Measurements from ENCODE around the gene DZIP1L.

Gene DZIP1L

GRCh38 chr3:138135833-138136194 lies 20.4 kb upstream of the DZIP1L start:
- Histone ChIP-seq H3K4me3 (no peak overlapping the region), H3K4me2 (no peak overlapping the region), H3K4me1 (no peaks in the 10 kb centered on the region), H3K36me3 (no peaks in the 10 kb centered on the region), H3K27ac (no peak overlapping the region), H3K9ac (no peak overlapping the region), H4K20me1 (no peaks in the 10 kb centered on the region), H3K9me3 (no peaks in the 10 kb centered on the region), H3K27me3 (no peaks in the 10 kb centered on the region)
- no peak for TF ChIP-seq Cebpa-rat (IDR thresholded peaks at IDR 0.05)

- TF ChIP-seq Cebpa-rat (IDR thresholded peaks at IDR 0.05) = no peak
- H4K20me1 ChIP-seq = no peaks in the 10 kb centered on the region
- no peaks in the 10 kb centered on the region for H3K9me3 ChIP-seq
- H3K27ac ChIP-seq = no peak overlapping the region
- H3K4me3 ChIP-seq = no peak overlapping the region
- no peaks in the 10 kb centered on the region for H3K4me1 ChIP-seq
- H3K27me3 ChIP-seq = no peaks in the 10 kb centered on the region
- no peaks in the 10 kb centered on the region for H3K36me3 ChIP-seq
- no peak overlapping the region for H3K4me2 ChIP-seq
- H3K9ac ChIP-seq = no peak overlapping the region
These were observed 19.9 kb upstream of the DZIP1L start for GRCh38 chr3:138135146-138135832.

- TF ChIP-seq Cebpa-rat (IDR thresholded peaks at IDR 0.05) = no peak
- peaks cover 11% of the 10 kb centered on the region for H3K4me1 ChIP-seq
- H3K36me3 ChIP-seq = no peaks in the 10 kb centered on the region
- H3K4me3 ChIP-seq = no peak within 1 kb of the TSS
- H3K9ac ChIP-seq = no peak within 1 kb of the TSS
- H3K27me3 ChIP-seq = no peaks in the 10 kb centered on the region
- H4K20me1 ChIP-seq = no peaks in the 10 kb centered on the region
- H3K4me2 ChIP-seq = no peak within 1 kb of the TSS
- H3K27ac ChIP-seq = no peak within 1 kb of the TSS
- no peaks in the 10 kb centered on the region for H3K9me3 ChIP-seq
These were observed 16.8 kb upstream of the DZIP1L start, which contains the start of gene A4GNT for GRCh38 chr3:138132239-138132638. Gene A4GNT (minus strand): TSS chr3:138132390. CDS start chr3:138131256, 1,134 bp downstream.

- no peaks in the 10 kb centered on the region; the same call in 1 of the 2 replicates for H3K27me3 ChIP-seq
- peaks cover 13% of the 10 kb centered on the region for H3K4me1 ChIP-seq
- H3K9me3 ChIP-seq = peaks cover 8% of the 10 kb centered on the region
- no peaks in the 10 kb centered on the region for H4K20me1 ChIP-seq
- H3K4me2 ChIP-seq = peak overlapping the region; percentile 23
- H3K9ac ChIP-seq = no peak overlapping the region
- no peaks in the 10 kb centered on the region for H3K36me3 ChIP-seq
- no peak for TF ChIP-seq Cebpa-rat (IDR thresholded peaks at IDR 0.05)
- H3K27ac ChIP-seq = no peak overlapping the region
- H3K4me3 ChIP-seq = no peak overlapping the region
These were observed 12.4 kb upstream of the DZIP1L start for GRCh38 chr3:138127636-138128365.

- no peaks in the 10 kb centered on the region for H3K36me3 ChIP-seq
- no peaks in the 10 kb centered on the region; the same call in 1 of the 2 replicates for H3K27me3 ChIP-seq
- H3K9me3 ChIP-seq = peaks cover 8% of the 10 kb centered on the region
- H3K9ac ChIP-seq = no peak overlapping the region
- no peak overlapping the region for H3K4me2 ChIP-seq
- no peak for TF ChIP-seq Cebpa-rat (IDR thresholded peaks at IDR 0.05)
- H4K20me1 ChIP-seq = no peaks in the 10 kb centered on the region
- H3K4me3 ChIP-seq = no peak overlapping the region
- H3K27ac ChIP-seq = no peak overlapping the region
- peaks cover 13% of the 10 kb centered on the region for H3K4me1 ChIP-seq
These were observed 10.3 kb upstream of the DZIP1L start for GRCh38 chr3:138125548-138126221.

- H3K36me3 ChIP-seq = no peaks in the 10 kb centered on the region
- H3K27me3 ChIP-seq = no peaks in the 10 kb centered on the region; the same call in 1 of the 2 replicates
- no peak overlapping the region for H3K9ac ChIP-seq
- no peak overlapping the region for H3K4me3 ChIP-seq
- H4K20me1 ChIP-seq = no peaks in the 10 kb centered on the region
- no peak overlapping the region for H3K27ac ChIP-seq
- peaks cover 8% of the 10 kb centered on the region for H3K9me3 ChIP-seq
- no peak for TF ChIP-seq Cebpa-rat (IDR thresholded peaks at IDR 0.05)
- peaks cover 13% of the 10 kb centered on the region for H3K4me1 ChIP-seq
- H3K4me2 ChIP-seq = no peak overlapping the region
These were observed 9.4 kb upstream of the DZIP1L start for GRCh38 chr3:138124706-138125355.

GRCh38 chr3:138124188-138124587 lies 8.8 kb upstream of the DZIP1L start:
- H3K9me3 ChIP-seq = peaks cover 8% of the 10 kb centered on the region
- peaks cover 13% of the 10 kb centered on the region for H3K4me1 ChIP-seq
- H4K20me1 ChIP-seq = no peaks in the 10 kb centered on the region
- no peak for TF ChIP-seq Cebpa-rat (IDR thresholded peaks at IDR 0.05)
- no peak overlapping the region for H3K27ac ChIP-seq
- no peak overlapping the region for H3K4me3 ChIP-seq
- H3K27me3 ChIP-seq = no peaks in the 10 kb centered on the region; the same call in 1 of the 2 replicates
- no peak overlapping the region for H3K9ac ChIP-seq
- no peaks in the 10 kb centered on the region for H3K36me3 ChIP-seq
- H3K4me2 ChIP-seq = no peak overlapping the region

- Histone ChIP-seq H3K9ac (no peak overlapping the region), H3K4me2 (no peak overlapping the region)
- TF ChIP-seq Cebpa-rat (IDR thresholded peaks at IDR 0.05) = no peak
These were observed 4.0 kb upstream of the DZIP1L start for GRCh38 chr3:138119423-138119766.

GRCh38 chr3:138118612-138119422 lies 3.4 kb upstream of the DZIP1L start:
- no peak for TF ChIP-seq Cebpa-rat (IDR thresholded peaks at IDR 0.05)
- no peaks in the 10 kb centered on the region for H4K20me1 ChIP-seq
- H3K4me3 ChIP-seq = no peak overlapping the region
- peaks cover 31% of the 10 kb centered on the region for H3K27me3 ChIP-seq
- H3K36me3 ChIP-seq = no peaks in the 10 kb centered on the region
- no peak overlapping the region for H3K9ac ChIP-seq
- no peak overlapping the region for H3K4me2 ChIP-seq
- peaks cover 9% of the 10 kb centered on the region for H3K4me1 ChIP-seq
- no peak overlapping the region for H3K27ac ChIP-seq
- H3K9me3 ChIP-seq = peaks cover 5% of the 10 kb centered on the region

More at GRCh38 chr3:138119423-138119766, 4.0 kb upstream of the DZIP1L start:
- Histone ChIP-seq H3K27me3 (peaks cover 29% of the 10 kb centered on the region), H3K36me3 (no peaks in the 10 kb centered on the region), H3K27ac (no peak overlapping the region), H3K4me1 (peaks cover 9% of the 10 kb centered on the region), H3K9me3 (peaks cover 8% of the 10 kb centered on the region), H3K4me3 (no peak overlapping the region), H4K20me1 (no peaks in the 10 kb centered on the region)
